SK-N-SH treated with all-trans-retinoic acid at 6 μM for 48 hours (cell line): ENCODE measurements around the gene MDFIC.

ENCODE experiments used
- ATAC-seq: fragments of 200-7000 bp; cut with Tn5 transposase; 3 replicates; pipeline ENCODE4 v1.9.1; 2020; ENCODE audit warnings: mild to moderate bottlenecking, moderate library complexity
- BACH2 ChIP-seq: fragments of 250-450 bp; sonication (Bioruptor Pico); IDR thresholded peaks from 2 replicates; pipeline ENCODE4 v1.9.0; 2021; ENCODE audit warnings: mild to moderate bottlenecking, borderline replicate concordance
- CREB5 ChIP-seq: fragments of 250-450 bp; sonication (Bioruptor Pico); IDR thresholded peaks from 2 replicates; pipeline ENCODE4 v1.5.1; 2020; ENCODE audit warnings: low read depth, mild to moderate bottlenecking, moderate library complexity
- CSDC2 ChIP-seq: fragments of 250-450 bp; sonication (Bioruptor Pico); IDR thresholded peaks from 2 replicates; pipeline ENCODE4 v1.5.0; 2020; ENCODE audit warnings: mild to moderate bottlenecking, moderate library complexity
- CSRNP3 ChIP-seq: fragments of 250-450 bp; sonication (Bioruptor Pico); IDR thresholded peaks from 2 replicates; pipeline ENCODE4 v1.5.1; 2021; ENCODE audit warnings: mild to moderate bottlenecking, moderate library complexity
- ESRRG ChIP-seq: fragments of 250-450 bp; sonication (Bioruptor Pico); IDR thresholded peaks from 2 replicates; pipeline ENCODE4 v1.6.1; 2021; ENCODE audit warnings: mild to moderate bottlenecking
- GLIS3 ChIP-seq: fragments of 250-450 bp; sonication (Bioruptor Pico); IDR thresholded peaks from 2 replicates; pipeline ENCODE4 v1.5.0; 2020; ENCODE audit warnings: mild to moderate bottlenecking, moderate library complexity
- ISL1 ChIP-seq: fragments of 250-450 bp; sonication (Bioruptor Pico); IDR thresholded peaks from 2 replicates; pipeline ENCODE4 v2.1.2; 2022; ENCODE audit warnings: mild to moderate bottlenecking, moderate library complexity
- OSR1 ChIP-seq: fragments of 250-450 bp; sonication (Bioruptor Pico); IDR thresholded peaks from 2 replicates; pipeline ENCODE4 v1.8.0; 2022; ENCODE audit warnings: moderate library complexity, mild to moderate bottlenecking, inconsistent platforms
- PATZ1 ChIP-seq: fragments of 250-450 bp; sonication (Bioruptor Pico); IDR thresholded peaks from 2 replicates; pipeline ENCODE4 v1.8.0; 2020; ENCODE audit warnings: mild to moderate bottlenecking, moderate library complexity, borderline replicate concordance
- POU6F1 ChIP-seq: fragments of 250-450 bp; sonication (Bioruptor Pico); IDR thresholded peaks from 2 replicates; pipeline ENCODE4 v1.8.0; 2021; ENCODE audit warnings: low read depth, mild to moderate bottlenecking, moderate library complexity, borderline replicate concordance
- PPARA ChIP-seq: fragments of 250-450 bp; sonication (Bioruptor Pico); IDR thresholded peaks from 2 replicates; pipeline ENCODE4 v1.5.0; 2020; ENCODE audit warnings: mild to moderate bottlenecking, borderline replicate concordance
- RARB ChIP-seq: fragments of 250-450 bp; sonication (Bioruptor Pico); IDR thresholded peaks from 2 replicates; pipeline ENCODE4 v1.8.0; 2021; ENCODE audit warnings: mild to moderate bottlenecking, moderate library complexity
- TCF4 ChIP-seq: fragments of 250-450 bp; sonication (Bioruptor Pico); IDR thresholded peaks from 2 replicates; pipeline ENCODE4 v1.8.0; 2021; ENCODE audit warnings: mild to moderate bottlenecking, moderate library complexity, borderline replicate concordance
- TOX ChIP-seq: fragments of 250-450 bp; sonication (Bioruptor Pico); IDR thresholded peaks from 2 replicates; pipeline ENCODE4 v1.8.0; 2021; ENCODE audit warnings: mild to moderate bottlenecking, moderate library complexity, borderline replicate concordance
- TSHZ2 ChIP-seq: fragments of 250-450 bp; sonication (Bioruptor Pico); IDR thresholded peaks from 2 replicates; pipeline ENCODE4 v1.5.0; 2020; ENCODE audit warnings: mild to moderate bottlenecking, moderate library complexity
- ZC3H10 ChIP-seq: fragments of 250-450 bp; sonication (Bioruptor Pico); IDR thresholded peaks from 2 replicates; pipeline ENCODE4 v1.5.1; 2021; ENCODE audit warnings: mild to moderate bottlenecking, moderate library complexity
- ZFP3 ChIP-seq: fragments of 250-450 bp; sonication (Bioruptor Pico); IDR thresholded peaks from 2 replicates; pipeline ENCODE4 v1.5.0; 2020; ENCODE audit warnings: mild to moderate bottlenecking, moderate library complexity
- ZFP30 ChIP-seq: fragments of 450-650 bp; formaldehyde crosslinking; IDR thresholded peaks from 2 replicates; pipeline ENCODE4 v1.5.0; 2022; ENCODE audit warnings: mild to moderate bottlenecking, moderate library complexity
- ZNF565 ChIP-seq: fragments of 450-650 bp; formaldehyde crosslinking; conservative IDR thresholded peaks from 2 replicates; pipeline ENCODE4 v1.5.0; 2020; ENCODE audit warnings: low read depth, mild to moderate bottlenecking, moderate library complexity
- ZNF8 ChIP-seq: fragments of 450-650 bp; formaldehyde crosslinking; IDR thresholded peaks from 2 replicates; pipeline ENCODE4 v1.5.0; 2020; ENCODE audit warnings: mild to moderate bottlenecking, moderate library complexity

Gene MDFIC

GRCh38 chr7:114953724-114954123, 31.8 kb downstream of the MDFIC start:
- no peak for ATAC-seq
- TF ChIP-seq OSR1 (CRISPR knock-in tag) (no peak), RARB (CRISPR knock-in tag) (no peak), TSHZ2 (CRISPR knock-in tag) (no peak), CREB5 (no peak), TOX (CRISPR knock-in tag) (no peak), CSRNP3 (no peak), CSDC2 (CRISPR knock-in tag) (no peak), ZFP30 (CRISPR knock-in tag) (no peak), POU6F1 (CRISPR knock-in tag) (no peak), GLIS3 (CRISPR knock-in tag) (no peak), TCF4 (CRISPR knock-in tag) (no peak), BACH2 (CRISPR knock-in tag) (no peak), ZNF565 (CRISPR knock-in tag) (no peak)

GRCh38 chr7:114956702-114957101, 34.8 kb downstream of the MDFIC start:
- no peak for ATAC-seq
- TF ChIP-seq ESRRG (no peak), TCF4 (CRISPR knock-in tag) (no peak), ZFP3 (CRISPR knock-in tag) (no peak), ZFP30 (CRISPR knock-in tag) (no peak), POU6F1 (CRISPR knock-in tag) (no peak), ZNF8 (no peak), ZC3H10 (CRISPR knock-in tag) (no peak), ZNF565 (CRISPR knock-in tag) (no peak), OSR1 (CRISPR knock-in tag) (no peak), ISL1 (CRISPR knock-in tag) (no peak), BACH2 (CRISPR knock-in tag) (no peak), TSHZ2 (CRISPR knock-in tag) (no peak), PPARA (CRISPR knock-in tag) (no peak), GLIS3 (CRISPR knock-in tag) (no peak), PATZ1 (CRISPR knock-in tag) (no peak), CREB5 (no peak)
